NCI-H2029 (cell line): Measurements from ENCODE around the gene MSI2.

ENCODE experiments used
- DNase-seq: peaks from one replicate; lab custom pipeline; 2025; lab: John Stamatoyannopoulos, UW

MSI2 gene

GRCh38 chr17:57524839-57525568, 268.7 kb downstream of the MSI2 start:
- no peak for DNase-seq

- no peak for DNase-seq
Observed at GRCh38 chr17:57527221-57528057, 271.1 kb downstream of the MSI2 start.

GRCh38 chr17:57528058-57528451, 271.7 kb downstream of the MSI2 start:
- DNase-seq = peak; percentile 19

DNA sequence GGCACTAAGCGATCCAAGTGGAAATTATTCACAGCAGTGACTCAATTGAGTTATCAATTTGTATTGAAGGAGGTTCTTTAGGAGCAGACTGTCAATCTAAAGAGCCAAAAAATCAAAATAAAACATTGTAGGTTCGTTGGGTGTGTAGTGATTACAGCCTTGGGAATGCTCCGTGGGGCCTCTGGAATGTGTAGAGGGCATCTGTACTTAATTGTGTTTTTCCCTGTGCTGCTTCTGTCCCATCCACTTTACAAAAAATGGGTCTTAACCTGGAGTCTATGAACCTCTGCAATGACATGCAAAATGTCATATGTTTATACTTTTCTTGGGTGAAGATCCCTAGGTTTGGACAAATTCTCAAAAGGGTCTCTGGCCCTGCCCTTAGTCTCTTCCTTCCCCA, 273.7 kb downstream of the MSI2 start:
- no peak for DNase-seq

DNA sequence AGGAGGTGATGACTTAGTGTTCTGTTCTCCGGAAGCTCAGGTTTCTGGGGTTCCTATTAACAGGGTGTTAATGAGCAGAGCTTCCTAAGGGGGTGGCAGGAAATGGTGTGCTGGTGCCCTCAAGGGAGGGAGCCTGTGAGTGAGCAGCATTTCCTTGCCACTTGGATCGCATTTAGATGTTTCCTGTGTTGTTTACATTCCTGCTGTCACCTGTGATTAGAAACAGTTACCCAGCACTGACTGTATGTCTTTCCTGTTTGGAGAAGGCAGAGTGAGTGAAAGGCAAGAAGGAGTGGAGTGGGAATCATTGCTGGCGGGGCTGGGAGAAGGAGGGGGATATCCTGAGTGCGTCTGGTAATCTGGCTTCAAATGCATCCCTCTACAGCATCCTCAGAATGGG, 274.2 kb downstream of the MSI2 start:
- no peak for DNase-seq

DNA sequence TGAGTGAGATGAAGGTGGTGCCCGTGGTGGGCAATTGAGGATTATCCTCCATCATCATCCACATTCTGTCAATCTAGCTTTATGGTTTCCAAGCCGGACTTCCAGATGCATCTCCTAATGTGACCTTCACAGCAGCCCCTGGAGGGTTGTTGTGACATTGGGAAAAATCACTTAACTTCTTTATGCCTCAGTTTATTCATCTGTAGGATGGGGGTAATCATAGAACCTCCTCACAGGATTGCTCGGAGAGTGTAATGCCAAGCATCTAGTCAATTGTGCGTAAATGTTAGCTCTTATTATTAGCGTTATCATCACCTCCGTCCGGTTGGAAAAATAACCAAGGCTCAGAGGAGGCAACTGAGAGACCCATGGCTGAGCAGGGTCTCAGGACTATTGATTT, 274.8 kb downstream of the MSI2 start:
- no peak for DNase-seq

DNA sequence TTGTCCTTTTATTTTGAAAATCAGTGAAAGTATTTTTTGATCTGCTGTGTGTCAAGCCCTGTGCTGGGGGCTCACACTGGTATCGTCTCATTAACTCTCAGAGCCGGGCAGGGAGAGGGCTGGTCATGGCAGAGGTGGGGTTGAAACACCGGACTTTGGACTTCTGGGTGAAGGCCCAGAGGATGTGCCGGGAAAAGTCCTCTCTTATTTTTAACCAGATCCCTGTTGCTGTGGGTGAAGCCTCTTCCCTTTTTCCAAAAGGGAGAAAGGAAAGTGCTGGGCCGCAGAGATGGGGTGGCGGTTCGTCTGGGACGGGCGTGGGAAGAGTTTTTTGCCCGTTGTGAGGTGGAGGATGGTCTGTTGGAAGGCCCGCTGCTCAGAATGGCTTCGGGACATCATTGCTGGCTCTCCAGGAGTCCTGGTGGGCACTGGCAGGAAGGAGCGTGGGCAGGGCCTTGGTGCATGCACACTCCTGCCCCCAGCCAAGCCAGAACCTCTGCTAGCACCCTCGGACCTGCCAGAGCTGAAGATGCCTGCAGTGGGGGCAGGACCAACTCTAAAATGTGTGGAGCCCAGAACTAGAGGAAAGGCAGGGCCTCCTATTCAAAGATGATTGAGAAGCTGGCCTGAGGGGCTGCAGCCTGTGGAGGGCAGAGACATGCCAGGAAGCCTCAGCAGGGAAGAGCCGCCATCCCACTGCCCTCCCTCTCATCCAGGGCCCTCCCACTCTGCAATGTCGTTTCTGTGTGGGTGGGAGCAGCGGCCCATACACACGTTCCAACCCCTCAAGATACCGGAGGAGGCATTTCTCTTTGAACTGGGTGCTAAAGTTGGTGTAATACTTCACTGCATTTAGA, 275.6 kb downstream of the MSI2 start:
- DNase-seq = no peak

- DNase-seq = no peak
Observed at GRCh38 chr17:57532556-57532955, 276.2 kb downstream of the MSI2 start.

GRCh38 chr17:57532966-57533365, 276.6 kb downstream of the MSI2 start:
- DNase-seq = no peak

- no peak for DNase-seq
Observed at GRCh38 chr17:57533684-57534305, 277.5 kb downstream of the MSI2 start.

GRCh38 chr17:57534863-57535248, 278.5 kb downstream of the MSI2 start:
- no peak for DNase-seq

DNA sequence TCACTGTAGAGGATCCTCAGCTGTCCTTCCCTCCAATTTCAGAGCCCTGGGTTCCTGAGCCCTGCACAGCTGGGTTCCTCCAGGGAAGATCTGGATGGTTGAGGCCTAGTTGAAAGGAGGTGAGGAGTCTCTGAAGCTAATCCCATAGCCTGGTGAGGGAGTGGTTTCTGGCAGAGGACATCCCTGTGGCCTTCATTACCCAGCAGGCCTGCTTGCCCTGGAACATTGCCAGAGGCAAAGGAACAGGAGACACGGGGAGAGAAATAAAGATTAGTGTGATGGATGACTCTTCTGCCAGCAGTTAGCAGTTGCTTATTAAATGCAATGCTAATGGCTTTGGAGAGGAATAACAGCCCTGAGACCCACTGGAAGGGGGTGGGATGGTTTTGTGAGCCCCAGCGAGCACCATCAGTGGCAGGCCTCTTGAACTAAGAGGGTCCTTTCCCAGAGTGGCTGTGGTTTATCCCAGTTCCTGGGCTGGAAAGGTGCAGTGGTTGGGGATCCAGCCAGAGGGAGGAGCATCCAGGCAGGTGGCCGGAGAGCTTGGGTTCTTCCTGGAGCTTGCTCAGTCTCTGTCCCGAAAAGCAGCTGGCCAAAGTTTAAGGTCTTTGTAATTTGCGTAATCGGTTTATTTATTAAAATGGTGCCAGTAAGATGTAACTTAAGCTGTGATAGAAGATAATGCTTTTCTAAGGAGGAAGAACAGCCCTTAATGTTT, 279.1 kb downstream of the MSI2 start:
- DNase-seq = peak; percentile 88

DNA sequence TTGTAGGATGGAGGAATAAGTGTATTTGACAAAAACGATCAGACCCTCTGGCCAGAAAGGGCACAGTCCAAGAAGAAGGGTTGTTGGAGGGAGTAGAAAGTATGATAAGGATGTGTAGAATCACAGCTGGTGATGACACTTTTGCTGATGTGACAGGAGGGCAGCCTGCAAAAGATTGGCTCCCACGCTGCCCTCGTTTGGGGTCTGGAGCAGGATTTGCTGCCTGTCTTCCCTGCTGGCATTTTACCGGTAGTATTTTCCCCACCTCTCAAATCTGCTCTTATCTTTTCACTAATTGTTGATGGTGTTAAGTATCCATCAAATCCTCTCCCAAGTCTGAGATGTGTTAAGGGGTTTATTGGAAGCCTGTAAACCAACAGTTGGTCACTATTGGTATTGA, 280.0 kb downstream of the MSI2 start:
- no peak for DNase-seq

DNA sequence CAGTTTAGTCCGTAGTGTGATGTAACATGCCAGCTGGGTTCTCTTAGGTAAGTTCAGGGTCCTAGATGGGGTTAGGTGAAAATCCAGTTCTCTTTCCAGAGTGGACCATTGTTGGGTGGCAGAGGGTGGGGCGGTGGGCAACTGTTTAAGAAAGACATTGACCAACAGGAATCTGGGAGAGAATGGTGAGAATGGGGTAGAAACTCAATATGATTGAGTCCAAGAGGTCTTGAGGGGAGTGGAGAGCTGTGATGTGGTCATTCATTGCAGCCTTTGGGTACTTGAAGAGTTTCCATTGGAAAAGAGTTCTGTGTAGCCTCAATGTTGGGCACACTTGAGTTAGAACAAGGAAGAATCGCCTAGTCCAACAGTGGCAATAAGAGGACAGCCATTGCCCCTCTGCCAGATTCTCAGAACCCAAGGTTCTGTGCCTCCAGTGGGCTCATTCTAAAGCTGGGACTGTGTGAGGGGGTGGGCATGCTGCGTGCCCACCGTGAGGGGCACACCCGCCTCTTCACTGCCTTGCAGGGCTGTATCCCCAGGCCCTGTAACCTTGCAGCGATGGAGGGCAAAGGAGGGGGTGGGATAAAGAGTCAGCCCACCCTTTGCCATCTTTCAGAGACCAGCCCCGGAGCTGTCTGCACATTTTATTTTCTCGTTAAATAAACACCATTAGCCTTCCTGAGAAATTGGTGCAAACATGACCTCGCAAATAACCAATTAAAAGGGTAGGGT, 280.6 kb downstream of the MSI2 start:
- no peak for DNase-seq

GRCh38 chr17:57537524-57538410, 281.4 kb downstream of the MSI2 start:
- DNase-seq = no peak

- no peak for DNase-seq
Observed at GRCh38 chr17:57538736-57539456, 282.6 kb downstream of the MSI2 start.

- no peak for DNase-seq
Observed at GRCh38 chr17:57539529-57540301, 283.4 kb downstream of the MSI2 start.

DNA sequence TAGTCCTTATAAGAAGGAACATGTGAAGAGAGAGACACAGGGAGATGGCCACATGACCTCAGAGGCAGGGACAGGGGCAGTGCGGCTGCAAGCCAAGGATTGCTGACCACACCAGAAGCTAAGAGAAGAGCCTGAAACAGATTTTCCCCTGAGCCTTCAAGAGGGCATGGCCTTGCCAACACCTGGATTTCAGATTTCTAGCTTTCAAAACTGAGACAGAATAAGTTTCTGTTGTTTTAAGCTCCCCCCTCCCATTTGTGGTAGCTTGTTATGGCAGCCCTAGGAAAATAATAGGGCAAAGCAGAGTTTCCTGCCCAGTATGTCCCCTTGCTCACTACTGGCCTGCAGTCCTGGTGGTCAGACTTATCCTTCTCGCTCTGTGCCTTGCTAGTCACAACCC, 284.3 kb downstream of the MSI2 start:
- no peak for DNase-seq
